Left hindlimb (tissue), 1 donor: ENCODE data around the gene S100P.

Experiments used
- DNase-seq: peaks from one replicate; pipeline ENCODE4 v3.0.0-alpha.2; 2018

Gene S100P

DNA sequence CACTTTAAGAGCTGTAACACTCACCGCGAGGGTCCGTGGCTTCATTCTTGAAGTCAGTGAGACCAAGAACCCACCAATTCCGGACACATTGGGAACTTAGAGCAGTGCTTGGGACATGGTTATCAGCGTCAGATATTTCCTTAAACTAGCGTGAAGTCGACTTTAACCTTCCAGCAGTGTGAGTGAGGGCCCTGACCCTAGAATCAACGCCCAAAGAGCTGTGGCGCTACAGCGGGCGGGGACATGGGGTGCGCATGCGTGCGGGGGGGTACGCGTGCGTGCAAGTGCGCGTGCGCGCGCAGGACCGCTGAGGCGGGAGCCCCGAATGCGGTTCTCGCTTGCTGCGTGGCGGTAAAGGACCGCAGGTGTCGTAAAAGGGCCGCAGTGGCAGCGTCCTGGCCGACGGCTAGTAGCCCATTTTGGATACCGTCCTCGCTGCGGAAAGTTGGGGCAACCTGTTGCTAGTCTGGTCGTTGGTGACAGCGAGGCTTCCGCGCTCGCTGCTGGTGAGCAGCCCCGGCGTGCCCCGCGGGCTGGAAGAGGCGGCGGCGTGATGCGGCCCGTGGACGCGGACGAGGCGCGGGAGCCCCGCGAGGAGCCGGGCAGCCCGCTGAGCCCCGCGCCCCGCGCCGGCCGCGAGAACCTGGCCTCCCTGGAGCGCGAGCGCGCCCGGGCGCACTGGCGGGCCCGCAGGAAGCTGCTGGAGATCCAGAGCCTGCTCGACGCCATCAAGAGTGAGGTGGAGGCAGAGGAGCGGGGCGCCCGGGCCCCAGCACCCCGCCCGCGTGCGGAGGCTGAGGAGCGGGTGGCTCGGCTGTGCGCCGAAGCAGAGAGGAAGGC is 19.8 kb upstream of the S100P start:
- peak; percentile 94 for DNase-seq

DNA sequence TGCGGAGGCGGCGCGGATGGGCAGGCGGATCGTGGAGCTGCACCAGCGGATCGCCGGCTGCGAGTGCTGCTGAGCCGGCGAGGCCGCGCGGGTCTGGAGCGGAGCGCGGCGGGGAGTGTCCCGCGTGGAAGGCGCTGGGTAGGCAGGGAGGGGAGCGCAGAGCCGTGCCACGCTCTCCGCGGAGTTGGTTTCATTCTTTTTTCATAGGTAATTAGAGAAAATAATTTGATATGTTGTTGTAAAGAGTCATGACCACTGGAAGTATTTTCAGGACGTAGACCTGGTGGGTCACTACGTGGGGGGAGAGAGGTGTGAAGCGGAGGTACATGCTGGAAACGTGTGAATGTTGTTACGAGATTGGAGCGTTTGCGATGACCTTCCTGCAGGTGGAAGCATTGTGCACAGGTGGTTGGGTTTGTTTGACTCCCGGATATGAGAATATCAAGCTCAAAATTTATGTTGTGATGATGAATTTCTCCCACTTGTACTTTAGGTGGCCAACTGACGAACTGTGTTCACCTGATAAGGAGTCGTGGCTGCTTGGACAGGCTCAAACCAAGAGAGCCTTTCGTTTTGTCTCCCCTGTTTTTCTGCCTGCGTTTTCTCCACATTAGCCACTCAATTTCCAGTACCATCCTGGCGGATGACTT is 19.1 kb upstream of the S100P start:
- DNase-seq = no peak

DNA sequence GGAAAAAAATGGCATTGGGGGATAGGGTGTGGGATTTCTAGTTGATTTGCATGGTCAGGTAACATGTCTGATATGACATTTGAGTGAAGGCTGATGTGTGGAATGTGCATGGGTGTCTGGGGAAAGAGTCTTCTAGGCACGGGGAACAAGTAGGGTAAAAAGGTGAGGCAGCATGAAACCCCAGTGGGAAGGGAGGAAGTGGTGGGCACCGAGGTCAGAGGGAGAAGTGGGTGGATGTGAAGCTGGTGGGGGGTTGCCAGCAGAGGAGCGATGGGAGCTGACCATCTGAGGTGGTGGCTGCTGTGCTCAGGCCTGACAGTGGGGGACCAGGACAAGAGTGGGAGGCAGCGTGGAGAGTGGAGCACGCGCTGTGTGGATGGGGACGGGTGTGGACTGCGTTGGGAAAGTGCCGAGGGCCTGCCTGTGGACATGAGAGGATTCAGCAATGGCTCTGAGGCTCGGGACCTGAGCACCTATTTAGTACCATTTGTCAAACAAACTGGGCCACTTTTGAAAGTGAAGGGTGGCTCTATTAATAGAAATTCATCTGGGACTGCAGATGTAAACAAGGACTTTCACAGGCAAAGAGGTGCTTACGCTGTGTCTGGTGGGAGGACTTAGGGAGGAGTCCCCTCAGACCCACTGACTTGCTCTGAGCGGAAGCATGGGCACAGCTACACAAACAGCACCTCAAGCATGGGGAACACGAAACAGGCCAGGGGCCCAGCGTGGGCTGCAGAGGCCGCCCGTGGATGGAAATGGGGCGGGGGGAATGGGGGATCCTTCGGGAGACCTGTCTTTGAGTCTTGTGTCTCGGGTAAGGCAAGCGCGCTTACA is 16.7 kb upstream of the S100P start:
- DNase-seq = no peak

DNA sequence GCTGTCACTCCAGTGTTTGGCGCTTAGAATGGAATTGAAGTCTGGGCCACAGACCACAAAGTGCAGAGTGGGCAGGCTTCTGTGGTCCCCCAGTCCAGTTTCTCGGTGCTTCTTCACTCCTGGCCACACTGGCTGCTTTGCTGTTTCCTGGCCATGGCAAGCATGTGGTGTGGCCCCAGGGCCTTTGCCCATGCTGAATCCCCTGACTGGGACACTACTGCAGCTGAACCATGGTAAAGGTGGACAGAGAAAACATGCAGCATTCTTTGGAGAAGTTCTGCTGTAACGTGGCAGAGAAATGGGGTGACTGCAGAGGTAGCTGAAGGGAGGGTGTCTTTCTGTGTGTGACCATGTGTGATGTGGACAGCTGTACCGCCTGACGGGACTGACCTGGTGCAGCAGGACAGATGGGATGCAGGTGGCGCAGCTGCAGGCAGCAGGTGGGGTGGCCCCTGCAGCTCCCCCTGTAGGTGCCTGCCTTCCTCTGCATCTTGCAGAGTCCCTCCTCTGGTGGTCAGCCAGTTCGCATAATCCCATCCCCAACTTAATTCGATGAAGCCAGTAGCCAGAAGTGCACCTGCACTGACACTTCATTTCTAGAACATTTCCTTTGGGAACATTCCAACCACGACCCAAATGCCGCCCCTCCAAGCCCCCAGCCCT is 13.2 kb upstream of the S100P start:
- DNase-seq = no peak

DNA sequence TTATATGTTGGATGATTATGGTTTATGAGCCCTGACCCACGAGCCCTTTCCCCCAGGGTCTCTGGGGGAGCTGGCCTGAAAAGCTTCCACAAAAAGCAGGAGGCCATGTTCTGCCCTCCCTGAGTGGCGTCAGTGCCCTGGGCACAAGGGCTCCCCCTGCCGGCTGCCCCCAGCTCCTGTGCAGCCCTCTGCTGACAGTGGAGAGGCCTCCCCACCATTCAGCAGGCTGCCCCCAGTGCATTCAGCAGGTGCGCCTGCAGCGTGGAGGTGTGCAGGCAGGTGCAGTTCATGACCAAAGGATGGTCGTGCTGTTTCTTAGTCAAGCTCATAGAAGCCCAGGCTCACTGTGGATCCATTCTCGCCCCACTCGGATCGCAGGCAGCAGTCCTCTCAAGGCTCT is 12.5 kb upstream of the S100P start:
- DNase-seq = no peak

DNA sequence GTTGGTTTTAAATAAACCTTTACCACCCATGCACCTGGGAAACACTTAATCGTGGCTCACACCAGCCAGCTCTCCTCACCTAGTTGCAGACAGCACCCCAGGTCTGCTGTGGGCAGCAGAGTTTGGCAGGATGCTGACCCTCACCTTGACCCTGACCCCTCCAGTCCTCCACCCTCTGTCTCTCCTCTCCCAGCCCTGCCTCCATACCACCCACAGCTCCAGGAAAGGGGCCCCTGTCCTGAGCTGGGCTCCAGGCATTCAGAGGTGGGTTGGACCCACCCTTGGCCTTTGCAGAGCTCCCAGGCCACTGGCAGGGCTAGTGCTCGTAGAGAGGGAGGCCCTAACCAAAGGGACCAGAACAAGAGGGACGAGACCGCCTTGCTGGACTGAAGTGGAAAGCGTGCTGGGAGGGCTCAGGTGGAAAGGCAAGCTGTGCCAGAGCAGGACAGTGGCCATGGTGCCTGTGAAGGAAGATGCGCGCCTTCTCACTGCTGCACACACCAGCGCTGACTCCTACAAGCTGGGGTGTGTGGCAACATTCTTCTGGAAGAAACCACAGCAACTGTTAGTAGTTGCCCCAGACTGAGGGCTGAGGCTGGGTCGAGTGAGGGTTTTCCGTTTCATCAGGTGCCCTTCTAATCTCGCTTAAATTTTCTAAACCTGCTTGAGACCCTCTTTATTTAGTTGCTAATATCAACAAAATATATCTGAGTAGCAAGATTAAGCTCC is 10.7 kb upstream of the S100P start:
- DNase-seq = no peak

DNA sequence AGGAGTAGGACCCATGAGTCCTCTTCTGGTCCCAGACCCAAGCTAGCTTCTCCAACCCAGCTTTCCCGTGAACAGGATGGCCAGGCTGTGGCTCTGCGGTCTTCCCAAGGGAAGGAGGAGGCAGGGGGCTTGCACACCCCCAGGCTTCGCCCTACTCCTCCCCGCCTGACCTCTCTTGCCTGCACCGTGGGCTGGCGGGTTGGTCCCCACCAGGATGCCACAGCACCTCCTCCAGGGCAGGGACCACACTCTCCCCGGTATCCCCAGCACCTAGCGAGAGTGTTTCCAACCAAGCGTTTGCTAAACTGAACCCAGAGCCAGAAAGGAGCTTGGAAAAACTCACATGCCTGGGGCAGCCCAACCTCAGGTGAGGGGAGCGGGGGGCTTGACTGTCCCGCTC is 9.0 kb upstream of the S100P start:
- DNase-seq = no peak

DNA sequence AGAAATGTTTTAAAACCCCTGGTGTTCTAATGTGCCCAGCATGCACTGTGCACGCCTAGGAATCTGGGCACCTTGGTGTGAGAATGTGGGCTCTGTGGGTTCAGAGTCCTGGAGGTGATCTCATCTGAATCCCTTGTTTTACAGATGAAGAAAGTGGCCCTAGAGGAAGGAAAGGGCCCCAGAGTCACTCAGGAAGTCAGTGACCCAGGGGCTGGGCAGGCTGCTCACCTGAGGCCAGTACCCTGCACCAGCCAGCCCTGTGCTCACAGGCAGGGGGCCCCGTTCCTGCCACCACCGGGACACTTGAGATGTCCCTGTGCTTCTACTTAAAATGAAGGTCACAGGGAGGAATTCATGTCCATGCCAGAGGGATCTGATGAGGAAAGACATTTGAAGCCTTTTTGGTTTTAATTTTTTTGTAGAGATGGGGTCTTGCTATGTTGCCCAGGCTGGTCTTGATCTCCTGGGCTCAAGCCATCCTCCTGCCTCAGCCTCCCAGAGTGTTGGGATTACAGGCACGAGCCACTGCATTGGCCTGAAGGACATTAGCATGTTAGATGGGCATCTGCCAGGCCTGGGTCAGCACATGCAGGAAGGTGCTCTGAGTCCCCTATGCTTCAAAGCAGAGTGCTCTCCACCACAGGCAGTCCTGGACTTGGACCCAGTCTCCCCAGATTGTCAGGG is 7.4 kb upstream of the S100P start:
- no peak for DNase-seq

DNA sequence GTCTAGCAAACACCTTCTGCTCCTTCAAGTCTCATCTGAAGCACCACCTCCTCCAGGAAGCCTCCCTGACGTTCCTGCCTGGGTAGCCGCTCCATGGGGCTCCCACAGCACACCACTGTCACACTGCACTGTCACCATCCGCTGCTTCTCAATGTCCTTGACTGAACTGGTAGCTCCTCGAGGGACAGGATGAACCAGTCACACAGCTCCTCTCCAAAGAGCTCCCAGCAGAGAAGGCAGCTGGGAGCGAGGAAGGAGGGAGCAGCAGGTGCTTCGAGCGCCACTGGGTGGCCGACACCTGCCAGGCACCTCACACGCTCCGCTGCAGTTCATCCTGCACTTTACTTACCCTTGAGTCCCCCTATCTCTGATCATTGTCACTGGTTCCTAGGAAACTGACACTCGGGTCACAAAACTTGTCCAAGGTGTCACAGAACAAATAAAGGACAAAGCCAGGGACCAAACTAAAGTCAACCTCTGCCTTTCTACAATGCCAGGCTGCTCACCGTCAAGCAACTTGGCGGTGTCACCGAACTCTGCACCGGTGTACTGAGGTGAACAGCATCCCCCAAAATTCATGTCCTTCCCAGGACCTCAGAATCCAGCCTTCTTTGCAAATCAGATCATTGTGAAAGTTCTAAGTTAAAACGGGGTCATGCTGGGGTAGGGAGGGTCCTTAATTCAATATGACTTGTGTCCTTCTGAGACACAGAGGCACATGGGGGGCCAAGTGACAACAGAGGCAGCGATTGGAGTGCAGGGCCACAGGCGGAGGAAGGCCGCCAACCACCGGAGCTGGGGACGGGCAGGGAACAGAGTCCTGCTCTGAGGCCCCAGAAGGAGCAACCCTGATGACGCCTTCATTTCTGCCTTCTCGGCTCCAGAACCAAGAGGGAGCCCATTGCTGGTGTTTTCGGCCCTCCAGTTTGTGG is 5.5 kb upstream of the S100P start:
- no peak for DNase-seq

DNA sequence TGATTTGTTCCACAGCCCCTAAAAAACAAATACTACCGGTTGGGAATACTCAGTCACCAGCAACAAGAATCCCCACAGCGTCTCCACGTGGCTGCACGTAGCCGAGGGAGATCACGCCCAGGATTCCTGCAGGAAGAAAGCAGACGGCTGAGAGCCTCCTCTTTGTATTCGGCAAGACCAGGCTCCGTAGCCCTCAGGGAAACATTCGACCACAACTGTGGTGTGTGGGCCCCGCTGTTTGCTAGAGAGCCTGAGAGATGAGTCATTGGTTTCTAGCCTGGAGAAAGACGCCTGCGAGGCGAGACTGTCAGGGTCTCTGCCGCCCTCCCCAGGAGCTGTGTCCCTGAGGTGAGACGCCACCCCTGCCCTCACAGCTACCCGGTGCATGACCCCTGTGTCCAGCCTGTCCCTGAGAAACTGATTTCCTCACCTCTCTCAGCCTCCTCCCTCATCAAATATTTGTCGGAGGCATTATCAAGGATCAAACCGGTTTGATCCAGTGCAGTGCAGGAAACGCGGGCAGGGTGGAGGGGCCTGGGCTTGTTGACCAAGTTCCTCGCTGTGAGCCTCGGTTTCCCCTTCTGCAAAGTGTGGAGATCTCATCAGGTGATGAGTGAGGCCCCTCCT is 4.7 kb upstream of the S100P start:
- peak; percentile 70 for DNase-seq

DNA sequence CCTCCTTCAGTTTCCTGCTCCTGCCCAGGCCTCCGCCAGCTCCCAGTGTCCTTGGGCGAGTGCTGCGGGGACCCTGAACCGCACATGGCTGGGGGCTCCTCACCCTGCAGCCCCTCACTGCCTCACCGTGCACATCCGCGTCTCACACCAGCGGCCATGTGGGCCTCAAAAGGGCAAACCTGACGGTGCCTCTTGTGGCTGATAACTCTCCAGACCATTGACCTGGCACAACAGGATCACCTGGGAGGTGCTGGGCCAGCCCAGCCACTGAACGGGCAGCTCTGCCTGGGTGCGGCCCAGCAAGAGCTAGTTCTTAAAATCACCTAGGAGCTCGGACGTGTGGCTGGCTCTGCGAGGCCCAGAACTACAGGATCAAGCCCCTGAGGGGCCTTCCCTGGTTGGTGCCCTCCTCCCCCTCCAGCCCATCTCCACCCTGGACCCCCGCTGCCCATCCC is 4.1 kb upstream of the S100P start:
- DNase-seq = no peak

DNA sequence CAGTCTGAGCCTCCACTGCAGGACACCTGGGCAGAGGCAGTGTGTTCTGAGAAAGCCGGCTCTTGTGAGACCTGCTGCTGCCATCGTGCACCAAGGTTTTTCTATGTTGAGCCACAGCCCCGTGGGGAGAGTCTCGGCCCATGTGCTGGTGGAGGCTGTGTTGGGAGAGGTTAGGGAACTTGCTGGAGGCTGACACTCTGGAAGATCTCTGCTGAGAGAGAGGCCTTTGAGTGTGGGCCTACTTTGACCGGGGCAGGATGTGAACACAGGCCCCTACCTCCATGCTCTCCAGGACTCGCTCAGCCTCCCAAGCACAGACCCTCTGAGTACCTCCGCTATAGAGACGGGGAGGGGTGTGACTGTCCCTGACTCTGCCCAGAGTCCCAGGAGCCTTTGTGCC is 1.3 kb upstream of the S100P start:
- DNase-seq = no peak

DNA sequence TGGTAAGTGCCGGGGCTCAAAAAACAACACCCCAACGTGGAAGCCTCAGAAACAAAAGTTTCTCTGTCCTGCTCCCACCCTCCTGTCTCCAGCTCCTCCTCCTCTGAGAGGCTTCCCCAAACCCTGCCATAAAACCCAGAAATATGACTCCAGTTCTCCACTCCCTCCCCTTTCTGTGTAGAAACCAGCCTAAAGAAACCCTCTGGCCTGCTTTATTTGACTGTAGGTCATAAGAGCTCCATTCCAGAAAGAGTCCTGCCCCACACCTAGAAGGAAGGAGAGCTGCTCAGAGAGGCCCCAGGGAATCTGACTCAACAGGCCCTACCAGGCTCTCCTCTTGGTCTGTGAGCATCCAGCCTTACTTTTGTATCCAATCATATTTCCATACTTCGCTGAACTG is 872 bp upstream of the S100P start:
- DNase-seq = no peak

DNA sequence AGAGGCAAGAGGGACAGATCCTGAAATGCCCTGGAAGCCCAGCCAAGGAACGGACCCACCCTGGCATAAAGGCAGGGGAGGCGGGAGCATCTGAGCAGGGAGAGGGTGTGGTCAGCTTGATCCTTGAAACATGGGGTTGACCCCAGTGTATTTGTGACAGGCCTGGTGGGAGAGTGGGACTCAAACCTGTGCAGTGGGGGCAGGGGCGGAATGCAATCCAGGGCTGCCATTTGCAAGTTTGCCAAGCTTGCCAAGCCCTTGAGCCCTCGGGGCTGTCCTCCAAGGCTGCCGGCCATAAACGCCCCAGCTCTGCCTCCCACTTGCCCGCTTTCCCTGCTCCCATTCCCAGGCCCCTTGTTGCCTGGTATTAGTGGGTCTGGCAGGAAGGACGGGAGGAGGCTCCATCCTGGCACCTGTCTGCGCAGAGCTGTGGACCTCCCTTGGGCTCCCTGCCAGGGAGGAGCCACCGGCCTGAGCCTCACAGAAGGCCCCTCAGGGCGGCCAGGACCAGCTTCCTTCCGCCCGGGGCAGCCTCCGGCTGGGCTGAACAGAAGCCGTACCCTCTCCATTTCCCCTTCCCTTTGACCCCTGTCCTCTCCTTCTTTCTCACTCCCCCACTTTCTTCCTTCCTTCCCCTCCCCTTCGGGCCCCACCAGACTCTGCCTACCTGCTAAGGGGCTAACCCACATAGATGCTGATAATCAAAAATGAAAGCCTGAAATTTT is 661 bp downstream of the S100P start:
- DNase-seq = no peak

DNA sequence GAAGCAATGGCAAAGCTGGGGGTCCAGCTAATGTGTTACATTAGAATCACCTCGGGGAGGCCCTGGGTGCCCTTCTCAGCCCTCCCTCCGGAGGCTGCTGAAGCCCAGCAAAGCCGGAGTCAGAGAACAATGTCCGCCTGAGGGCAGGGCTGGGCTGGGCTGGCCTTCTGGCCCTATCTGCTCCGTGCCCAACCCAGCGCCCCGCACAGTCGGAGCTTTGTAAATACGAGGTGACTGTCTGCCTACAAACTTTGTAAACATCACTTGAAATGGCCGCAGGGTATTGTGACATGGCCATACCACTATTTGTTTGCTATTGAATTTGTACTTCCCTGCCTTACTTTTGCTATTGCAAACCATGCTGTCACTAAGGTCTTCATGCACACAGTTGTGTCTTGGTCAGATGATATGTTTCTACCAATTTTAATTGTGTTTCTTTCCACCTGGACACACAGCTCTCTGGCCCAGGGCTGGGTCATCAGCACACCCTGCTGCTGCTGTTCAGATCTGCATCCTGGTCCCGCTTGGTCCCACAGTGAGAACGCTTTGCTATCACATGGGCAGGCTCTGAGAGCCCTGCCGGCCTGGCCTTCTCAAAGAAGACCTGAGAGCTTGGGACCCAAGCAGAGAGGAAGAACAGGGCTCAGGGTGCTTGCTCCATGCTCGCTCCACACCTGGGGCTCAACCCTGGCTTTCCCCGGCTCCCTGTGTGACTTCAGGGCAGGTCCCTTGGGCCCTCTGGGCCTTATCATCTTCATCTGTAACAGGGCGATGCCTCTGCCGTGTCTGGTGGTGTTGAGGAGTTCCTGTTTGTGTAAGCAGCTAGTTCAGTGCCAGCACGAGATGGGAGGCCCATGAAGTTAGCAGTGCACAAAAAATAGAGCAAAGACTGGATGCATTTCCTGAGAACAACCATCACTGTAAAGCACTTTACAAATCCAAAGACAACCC is 2.3 kb downstream of the S100P start:
- no peak for DNase-seq

DNA sequence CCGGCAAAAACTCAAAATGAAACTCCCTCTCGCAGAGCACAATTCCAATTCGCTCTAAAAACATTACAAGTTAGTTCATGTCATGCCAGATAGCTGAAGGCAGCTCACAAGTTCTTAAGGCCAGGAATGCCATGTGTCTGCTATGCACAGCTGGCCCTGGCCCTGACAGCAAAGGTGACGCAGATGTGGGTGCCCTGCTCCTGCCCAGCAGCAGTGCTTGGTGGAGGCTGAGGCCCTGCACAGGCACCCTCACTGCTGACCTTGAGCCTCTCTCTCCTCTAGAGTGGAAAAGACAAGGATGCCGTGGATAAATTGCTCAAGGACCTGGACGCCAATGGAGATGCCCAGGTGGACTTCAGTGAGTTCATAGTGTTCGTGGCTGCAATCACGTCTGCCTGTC is 2.9 kb downstream of the S100P start:
- no peak for DNase-seq

DNA sequence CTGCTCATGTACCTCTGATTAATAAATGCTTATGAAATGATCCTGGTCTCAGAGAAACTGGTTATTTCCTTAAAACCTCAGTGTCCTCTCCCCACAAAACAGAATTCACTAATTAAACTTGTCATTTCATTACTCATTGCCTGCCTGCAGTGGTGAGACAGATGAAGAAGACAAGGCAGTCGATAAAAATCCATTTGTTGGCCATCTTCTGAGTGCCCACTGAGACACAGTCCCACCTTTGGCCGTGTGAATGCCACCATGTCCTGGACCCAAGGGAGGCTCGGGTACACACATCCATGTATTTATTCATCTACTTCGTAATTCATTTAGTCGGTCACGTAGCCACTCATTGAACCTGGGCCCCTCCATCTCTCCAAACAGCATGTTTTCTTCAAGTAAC is 3.5 kb downstream of the S100P start:
- no peak for DNase-seq

DNA sequence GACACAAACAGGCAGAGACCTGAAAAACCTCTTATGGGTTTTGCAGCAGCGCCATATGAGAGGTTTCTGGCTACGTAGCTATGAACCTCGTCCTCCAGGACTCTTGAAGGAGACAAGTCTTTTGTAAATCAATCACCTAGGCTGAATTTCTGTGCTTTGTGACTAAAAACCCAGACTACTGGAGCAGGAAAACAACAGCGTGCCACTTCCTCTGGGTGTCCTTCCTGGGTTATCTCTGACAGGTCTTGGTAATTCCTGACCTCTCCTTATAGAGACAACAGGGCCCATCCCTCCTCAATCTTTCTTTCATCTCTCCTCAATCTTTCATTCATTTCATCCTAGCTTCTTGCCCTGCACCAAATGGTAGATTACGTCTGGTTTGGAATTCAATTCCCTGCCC is 5.7 kb downstream of the S100P start:
- no peak for DNase-seq
